ENCODE data around the gene ATG7.

- TF ChIP-seq EZH2phosphoT487 (IDR thresholded peaks at IDR 0.05; ENCODE audit: borderline replicate concordance) (no peak), EZH2 (IDR thresholded peaks at IDR 0.05) (no peak), ELF1 (IDR thresholded peaks at IDR 0.05; ENCODE audit: borderline replicate concordance, low read depth) (no peak), POLR2A (IDR thresholded peaks at IDR 0.05; ENCODE audit: borderline replicate concordance, extremely low read depth, insufficient read depth, insufficient read length) (no peak), SP1 (IDR thresholded peaks at IDR 0.05; ENCODE audit: low read depth) (no peak), REST (IDR thresholded peaks at IDR 0.05; ENCODE audit: low read depth) (no peak), ZNF274 (IDR thresholded peaks at IDR 0.05; ENCODE audit: low read depth, low read length) (no peak), TCF7L2 (IDR thresholded peaks at IDR 0.05; ENCODE audit: borderline replicate concordance, extremely low read depth, insufficient read depth, insufficient read length) (no peak), POLR2AphosphoS5 (IDR thresholded peaks at IDR 0.05; ENCODE audit: low read depth, low read length) (no peak), RAD21 (IDR thresholded peaks at IDR 0.05; ENCODE audit: low read depth) (no peak)
- TF ChIP-seq, protein P1, sequence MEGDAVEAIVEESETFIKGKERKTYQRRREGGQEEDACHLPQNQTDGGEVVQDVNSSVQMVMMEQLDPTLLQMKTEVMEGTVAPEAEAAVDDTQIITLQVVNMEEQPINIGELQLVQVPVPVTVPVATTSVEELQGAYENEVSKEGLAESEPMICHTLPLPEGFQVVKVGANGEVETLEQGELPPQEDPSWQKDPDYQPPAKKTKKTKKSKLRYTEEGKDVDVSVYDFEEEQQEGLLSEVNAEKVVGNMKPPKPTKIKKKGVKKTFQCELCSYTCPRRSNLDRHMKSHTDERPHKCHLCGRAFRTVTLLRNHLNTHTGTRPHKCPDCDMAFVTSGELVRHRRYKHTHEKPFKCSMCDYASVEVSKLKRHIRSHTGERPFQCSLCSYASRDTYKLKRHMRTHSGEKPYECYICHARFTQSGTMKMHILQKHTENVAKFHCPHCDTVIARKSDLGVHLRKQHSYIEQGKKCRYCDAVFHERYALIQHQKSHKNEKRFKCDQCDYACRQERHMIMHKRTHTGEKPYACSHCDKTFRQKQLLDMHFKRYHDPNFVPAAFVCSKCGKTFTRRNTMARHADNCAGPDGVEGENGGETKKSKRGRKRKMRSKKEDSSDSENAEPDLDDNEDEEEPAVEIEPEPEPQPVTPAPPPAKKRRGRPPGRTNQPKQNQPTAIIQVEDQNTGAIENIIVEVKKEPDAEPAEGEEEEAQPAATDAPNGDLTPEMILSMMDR (IDR thresholded peaks at IDR 0.05 in 2 of 3, conservative IDR thresholded peaks at IDR 0.05 in 1 of 3; ENCODE audit: borderline replicate concordance in 1 of 3, insufficient read depth in 1 of 3, low read depth in 2 of 3, low read length in 2 of 3) = no peak
These were observed 181.0 kb downstream of the ATG7 start for GRCh38 chr3:11452885-11453847.

All from HCT116 (cell line).